HUES48 (cell line): ENCODE data around the gene PIK3IP1.
"Not testable (repeated sequence)": the region's sequence is repeated elsewhere in the genome, so short reads cannot be mapped to it uniquely, and the experiment has no call there.

Experiments
- H3K27ac ChIP-seq: one replicate; pipeline ENCODE4 v1.7.0; 2013; ENCODE audit warnings: low read depth, low read length, inconsistent platforms
- H3K27me3 ChIP-seq: 2 replicates; pipeline ENCODE4 v1.6.1; 2013; ENCODE audit warnings: mild to moderate bottlenecking, low read length; ENCODE audit not compliant: control insufficient read depth, insufficient read depth
- H3K36me3 ChIP-seq: 2 replicates; pipeline ENCODE4 v1.6.1; 2013; ENCODE audit warnings: low read length; ENCODE audit not compliant: control insufficient read depth, insufficient read depth
- H3K4me1 ChIP-seq: 2 replicates; pipeline ENCODE4 v1.6.1; 2013; ENCODE audit warnings: mild to moderate bottlenecking, low read length; ENCODE audit not compliant: control insufficient read depth, insufficient read depth
- H3K4me3 ChIP-seq: 2 replicates; pipeline ENCODE4 v1.5.1; 2013; ENCODE audit warnings: mild to moderate bottlenecking, low read depth, low read length
- H3K9ac ChIP-seq: 2 replicates; pipeline ENCODE4 v1.6.1; 2013; ENCODE audit warnings: mild to moderate bottlenecking, low read depth, low read length, moderate library complexity
- H3K9me3 ChIP-seq: 2 replicates; pipeline ENCODE4 v1.6.1; 2013; ENCODE audit warnings: low read length; ENCODE audit not compliant: control insufficient read depth, insufficient read depth

Gene PIK3IP1

GRCh38 chr22:31246687-31247086 is 45.6 kb downstream of the PIK3IP1 start:
- H3K27me3 ChIP-seq: no peaks in the 10 kb centered on the region
- peaks cover 7% of the 10 kb centered on the region; the same call in 1 of the 2 replicates for H3K36me3 ChIP-seq
- peaks cover 31% of the 10 kb centered on the region for H3K4me1 ChIP-seq
- no peaks in the 10 kb centered on the region for H3K9me3 ChIP-seq
- H3K27ac ChIP-seq: no peak overlapping the region
- no peak overlapping the region for H3K4me3 ChIP-seq
- no peak overlapping the region for H3K9ac ChIP-seq

- not testable (repeated sequence) for H3K9me3 ChIP-seq, H3K27me3 ChIP-seq, H3K4me3 ChIP-seq, H3K27ac ChIP-seq, H3K36me3 ChIP-seq, H3K9ac ChIP-seq
- H3K4me1 ChIP-seq: peaks cover 31% of the 10 kb centered on the region
Observed at GRCh38 chr22:31245998-31246397, 46.3 kb downstream of the PIK3IP1 start.

GRCh38 chr22:31244943-31245451 is 47.3 kb downstream of the PIK3IP1 start:
- H3K27me3 ChIP-seq: no peaks in the 10 kb centered on the region
- peaks cover 14% of the 10 kb centered on the region; the same call in 1 of the 2 replicates for H3K36me3 ChIP-seq
- no peak overlapping the region for H3K9ac ChIP-seq
- H3K4me3 ChIP-seq: no peak overlapping the region
- no peaks in the 10 kb centered on the region for H3K9me3 ChIP-seq
- peaks cover 29% of the 10 kb centered on the region for H3K4me1 ChIP-seq
- H3K27ac ChIP-seq: peak overlapping the region; percentile 89

GRCh38 chr22:31244046-31244942 is 48.0 kb downstream of the PIK3IP1 start:
- Histone ChIP-seq H3K9me3 (no peaks in the 10 kb centered on the region), H3K9ac (no peak overlapping the region), H3K4me1 (peaks cover 23% of the 10 kb centered on the region), H3K4me3 (no peak overlapping the region), H3K36me3 (peaks cover 14% of the 10 kb centered on the region; the same call in 1 of the 2 replicates), H3K27me3 (no peaks in the 10 kb centered on the region), H3K27ac (peak overlapping the region; percentile 89)

GRCh38 chr22:31243339-31244045 is 48.8 kb downstream of the PIK3IP1 start:
- Histone ChIP-seq H3K9ac (no peak overlapping the region), H3K9me3 (no peaks in the 10 kb centered on the region), H3K36me3 (peaks cover 14% of the 10 kb centered on the region; the same call in 1 of the 2 replicates), H3K4me1 (peaks cover 23% of the 10 kb centered on the region), H3K27me3 (no peaks in the 10 kb centered on the region), H3K4me3 (no peak overlapping the region), H3K27ac (peak overlapping the region; percentile 89)

- no peaks in the 10 kb centered on the region for H3K27me3 ChIP-seq
- H3K4me3 ChIP-seq: no peak overlapping the region
- H3K9ac ChIP-seq: no peak overlapping the region
- H3K36me3 ChIP-seq: peaks cover 14% of the 10 kb centered on the region; the same call in 1 of the 2 replicates
- H3K27ac ChIP-seq: no peak overlapping the region
- H3K9me3 ChIP-seq: no peaks in the 10 kb centered on the region
- H3K4me1 ChIP-seq: peaks cover 17% of the 10 kb centered on the region
Observed at GRCh38 chr22:31241936-31242335, 50.4 kb downstream of the PIK3IP1 start.

- peaks cover 14% of the 10 kb centered on the region; the same call in 1 of the 2 replicates for H3K36me3 ChIP-seq
- H3K4me3 ChIP-seq: no peak overlapping the region
- no peaks in the 10 kb centered on the region for H3K9me3 ChIP-seq
- H3K4me1 ChIP-seq: peaks cover 17% of the 10 kb centered on the region
- no peak overlapping the region for H3K9ac ChIP-seq
- no peaks in the 10 kb centered on the region for H3K27me3 ChIP-seq
- H3K27ac ChIP-seq: peak overlapping the region; percentile 65
Observed at GRCh38 chr22:31241200-31241599, 51.1 kb downstream of the PIK3IP1 start.

- Histone ChIP-seq H3K4me3 (no peak overlapping the region), H3K36me3 (peaks cover 19% of the 10 kb centered on the region), H3K9ac (no peak overlapping the region), H3K9me3 (no peaks in the 10 kb centered on the region), H3K27ac (no peak overlapping the region), H3K4me1 (peaks cover 16% of the 10 kb centered on the region), H3K27me3 (no peaks in the 10 kb centered on the region)
Observed at GRCh38 chr22:31239771-31240370, 52.4 kb downstream of the PIK3IP1 start.

GRCh38 chr22:31238057-31238456 is 54.2 kb downstream of the PIK3IP1 start:
- no peaks in the 10 kb centered on the region for H3K27me3 ChIP-seq
- no peaks in the 10 kb centered on the region for H3K9me3 ChIP-seq
- no peaks in the 10 kb centered on the region; the same call in 1 of the 2 replicates for H3K4me1 ChIP-seq

GRCh38 chr22:31236044-31236443 is 56.2 kb downstream of the PIK3IP1 start:
- H3K9me3 ChIP-seq, H3K27me3 ChIP-seq, H3K27ac ChIP-seq, H3K4me1 ChIP-seq, H3K4me3 ChIP-seq, H3K9ac ChIP-seq: not testable (repeated sequence)
- peaks cover 26% of the 10 kb centered on the region for H3K36me3 ChIP-seq

More at GRCh38 chr22:31238057-31238456, 54.2 kb downstream of the PIK3IP1 start:
- H3K27ac ChIP-seq: no peak overlapping the region
- H3K36me3 ChIP-seq: peaks cover 22% of the 10 kb centered on the region
- no peak overlapping the region for H3K9ac ChIP-seq
- no peak overlapping the region for H3K4me3 ChIP-seq
